IPS-18c (cell line): ENCODE results near the gene WNT5B.
"Not testable (repeated sequence)": the region's sequence is repeated elsewhere in the genome, so short reads cannot be mapped to it uniquely, and the experiment has no call there.

Experiments used
- H3K4me3 ChIP-seq: 2 replicates; pipeline ENCODE4 v1.7.0; 2013; ENCODE audit warnings: low read depth, mild to moderate bottlenecking, low read length, moderate library complexity; ENCODE audit not compliant: insufficient read depth
- H3K9me3 ChIP-seq: one replicate; pipeline ENCODE4 v1.6.1; 2013; ENCODE audit warnings: mild to moderate bottlenecking, low read length, moderate library complexity; ENCODE audit not compliant: control insufficient read depth, insufficient read depth

The WNT5B gene

GRCh38 chr12:1692226-1692625 is 63.2 kb downstream of the WNT5B start:
- Histone ChIP-seq H3K9me3 (no peaks in the 10 kb centered on the region), H3K4me3 (peak overlapping the region; percentile 84; the same call in 1 of the 2 replicates)

- H3K4me3 ChIP-seq: no peak overlapping the region
- H3K9me3 ChIP-seq: no peaks in the 10 kb centered on the region
Observed at GRCh38 chr12:1692895-1693610, 64.0 kb downstream of the WNT5B start.

- H3K4me3 ChIP-seq, H3K9me3 ChIP-seq: not testable (repeated sequence)
Observed at GRCh38 chr12:1695097-1695496, 66.1 kb downstream of the WNT5B start.

- H3K9me3 ChIP-seq: no peaks in the 10 kb centered on the region
- H3K4me3 ChIP-seq: no peak overlapping the region
Observed at GRCh38 chr12:1695886-1696670, 67.0 kb downstream of the WNT5B start.

DNA sequence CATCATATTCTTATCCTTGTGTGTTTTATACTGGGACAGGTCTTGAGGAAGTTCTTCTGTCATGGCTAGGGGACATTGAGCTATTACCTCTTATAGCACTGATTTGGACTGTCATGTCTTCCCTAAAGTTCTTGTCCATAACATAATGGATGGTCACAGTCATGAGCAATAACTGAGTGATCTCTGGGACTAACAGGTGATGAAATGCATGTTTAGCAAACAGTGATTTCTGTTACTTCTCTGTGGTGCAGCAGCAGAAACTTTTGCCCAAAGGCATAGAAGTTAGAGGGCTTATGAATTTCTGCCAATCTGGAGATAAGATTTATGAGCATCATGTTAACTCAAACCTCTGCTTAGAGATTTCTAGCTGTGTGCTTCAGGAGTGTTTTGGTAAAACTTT is 67.8 kb downstream of the WNT5B start:
- Histone ChIP-seq H3K4me3 (no peak overlapping the region), H3K9me3 (peaks cover 2% of the 10 kb centered on the region)
